ENCODE data around the gene OR10G8.

Gene OR10G8

GRCh38 chr11:124077266-124077665, 50.7 kb downstream of the OR10G8 start:
- DNase-seq (ENCODE audit: low read depth in 2 of 2), result no peak

GRCh38 chr11:124078591-124078990, 52.0 kb downstream of the OR10G8 start:
- DNase-seq (ENCODE audit: low read depth in 2 of 2), result no peak

DNA sequence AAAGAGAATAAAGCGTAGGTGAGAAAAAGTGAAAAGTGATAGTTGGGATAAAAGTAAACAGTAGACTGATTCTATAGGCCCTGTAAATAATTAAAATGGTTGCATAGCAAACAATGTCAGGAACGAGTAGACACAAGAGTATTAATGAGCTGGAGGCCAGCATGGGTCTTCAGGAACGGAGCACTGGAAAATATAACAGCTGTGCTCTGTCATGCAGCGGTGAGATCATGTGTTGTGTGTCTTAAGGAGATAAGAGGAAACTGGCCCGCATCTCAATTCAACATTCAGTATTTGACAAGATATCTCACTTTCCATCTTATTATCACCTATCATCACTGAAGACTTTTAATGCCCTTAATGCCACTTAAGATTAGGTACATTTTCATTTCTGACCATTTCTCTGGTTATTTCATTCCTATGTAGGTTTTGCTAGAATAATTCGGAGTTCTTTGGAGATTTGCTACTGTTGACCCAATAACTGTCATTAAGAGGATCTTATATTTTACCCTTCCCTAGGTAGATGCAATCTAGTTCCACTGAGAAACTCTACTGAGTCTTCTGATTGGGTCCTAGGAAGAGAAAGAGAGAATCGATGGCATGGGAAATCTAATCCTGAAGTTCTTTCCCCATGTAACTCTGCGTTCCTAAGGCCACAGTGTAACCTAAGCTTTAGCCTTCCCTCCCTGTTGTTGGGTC, 53.2 kb downstream of the OR10G8 start:
- no peak for DNase-seq (ENCODE audit: low read depth in 2 of 2)
